HepG2 (cell line): ENCODE results near the gene TPI1. TPM values are rescaled to one million over a fixed set of nuclear protein-coding genes. Genes with fewer than 3 reads are reported as not detected.

Experiments used
- AGO2 ChIP-seq: fragments of 200-400 bp; formaldehyde crosslinking; optimal IDR thresholded peaks from 2 replicates; pipeline ENCODE3; 2017; ENCODE audit warnings: mild to moderate bottlenecking, low read depth, low read length, moderate library complexity
- AHDC1 ChIP-seq: sonication (generic); formaldehyde crosslinking; IDR thresholded peaks from 2 replicates; pipeline ENCODE4 v1.5.1; 2020; ENCODE audit warnings: mild to moderate bottlenecking, missing genetic modification reagents, borderline replicate concordance
- AHR ChIP-seq: IDR thresholded peaks from 2 replicates; pipeline ENCODE4 v1.6.1; 2018; ENCODE audit warnings: missing genetic modification reagents, missing compliant biosample characterization
- EED ChIP-seq: sonication (generic); formaldehyde crosslinking; IDR thresholded peaks from 2 replicates; pipeline ENCODE4 v1.5.0; 2020; ENCODE audit warnings: mild to moderate bottlenecking, missing genetic modification reagents
- FOXK2 ChIP-seq: fragments of 450-650 bp; IDR thresholded peaks from 2 replicates; pipeline ENCODE4 v1.6.1; 2016
- GATAD1 ChIP-seq: IDR thresholded peaks from 2 replicates; pipeline ENCODE4 v1.6.1; 2016; ENCODE audit warnings: missing genetic modification reagents, missing compliant biosample characterization
- MEF2D ChIP-seq: sonication (generic); formaldehyde crosslinking; IDR thresholded peaks from 2 replicates; pipeline ENCODE4 v1.5.1; 2020; ENCODE audit warnings: mild to moderate bottlenecking, missing genetic modification reagents
- MLX ChIP-seq: IDR thresholded peaks from 2 replicates; pipeline ENCODE4 v1.6.1; 2016
- NFRKB ChIP-seq: fragments of 450-650 bp; IDR thresholded peaks from 2 replicates; pipeline ENCODE4 v1.6.1; 2017
- NRL ChIP-seq: sonication (generic); formaldehyde crosslinking; IDR thresholded peaks from 2 replicates; pipeline ENCODE4 v1.5.0; 2020; ENCODE audit warnings: missing genetic modification reagents, mild to moderate bottlenecking, moderate library complexity, borderline replicate concordance
- SALL2 ChIP-seq: sonication (generic); formaldehyde crosslinking; IDR thresholded peaks from 2 replicates; pipeline ENCODE4 v1.8.1; 2023; ENCODE audit warnings: mild to moderate bottlenecking, missing genetic modification reagents, inconsistent platforms
- SKI ChIP-seq: fragments of 450-650 bp; IDR thresholded peaks from one replicate; pipeline ENCODE4 v1.6.1; 2018; ENCODE audit warnings: mild to moderate bottlenecking; ENCODE audit not compliant: partially characterized antibody
- SRF ChIP-seq: IDR thresholded peaks from 2 replicates; pipeline ENCODE4 v1.6.1; 2011; ENCODE audit warnings: mild to moderate bottlenecking, low read depth, low read length, moderate library complexity
- ZBTB8A ChIP-seq: sonication (generic); formaldehyde crosslinking; IDR thresholded peaks from 2 replicates; pipeline ENCODE4 v1.4.0; 2020; ENCODE audit warnings: mild to moderate bottlenecking, low read depth, missing genetic modification reagents, borderline replicate concordance
- ZNF282 ChIP-seq: fragments of 450-650 bp; IDR thresholded peaks from 2 replicates; pipeline ENCODE4 v1.6.1; 2018; ENCODE audit not compliant: partially characterized antibody
- ZNF530 ChIP-seq: sonication (generic); formaldehyde crosslinking; IDR thresholded peaks from 2 replicates; pipeline ENCODE4 v1.5.0; 2020; ENCODE audit warnings: low read depth, mild to moderate bottlenecking, missing genetic modification reagents
- ZNF572 ChIP-seq: sonication (generic); formaldehyde crosslinking; IDR thresholded peaks from 2 replicates; pipeline ENCODE4 v1.5.1; 2020; ENCODE audit warnings: mild to moderate bottlenecking, missing genetic modification reagents
- ZNF589 ChIP-seq: sonication (generic); formaldehyde crosslinking; conservative IDR thresholded peaks from 2 replicates; pipeline ENCODE4 v1.8.0; 2022; ENCODE audit warnings: mild to moderate bottlenecking, moderate library complexity, missing genetic modification reagents
- ZNF614 ChIP-seq: IDR thresholded peaks from 2 replicates; pipeline ENCODE4 v1.6.1; 2018; ENCODE audit warnings: missing biosample characterization, missing genetic modification reagents, inconsistent platforms, borderline replicate concordance
- ZNF770 ChIP-seq: sonication (generic); formaldehyde crosslinking; IDR thresholded peaks from 2 replicates; pipeline ENCODE4 v1.5.0; 2020; ENCODE audit warnings: mild to moderate bottlenecking, missing genetic modification reagents
- ZNF792 ChIP-seq: IDR thresholded peaks from 2 replicates; pipeline ENCODE4 v1.6.1; 2016
- polyA plus RNA-seq, 8 experiments: library from polyadenylated mRNA; depleted of rRNA in 3 of 8; stranded (reverse) in 7 of 8; unstranded in 1 of 8; fragments of >200 nt; fragmentation: Illumina TruSeq in 4 of 8; extraction: Trizol in 4 of 8; gene quantifications; 2 replicates each; pipeline versions ENCODE4 v1.2.1 to v1.2.3, GENCODE V29; 2011 to 2016; ENCODE audit warnings: low read depth in 4 of 8, missing spikeins in 1 of 8, mixed read lengths in 1 of 8; ENCODE audit not compliant: insufficient read depth in 1 of 8
- total RNA-seq, 5 experiments: library from RNA; depleted of rRNA; stranded (reverse); fragments of >200 nt; fragmentation: Illumina TruSeq; extraction: Trizol; gene quantifications; 2 replicates each; pipeline ENCODE4 v1.2.3, GENCODE V29; 2016; ENCODE audit warnings: low read depth in 1 of 5

The TPI1 gene
- total and polyA plus RNA-seq, 2 of the 13 experiments (the other 11 are each of a cell fraction or from before 2014, with no cell fraction given), result 945 to 2,535 TPM

- TF ChIP-seq AHDC1, result no peak
- no peak for TF ChIP-seq EED (CRISPR knock-in tag)
- TF ChIP-seq ZNF589 (CRISPR knock-in tag), result no peak; the same call in none of the 2 replicates
- peak; percentile 23; the same call in 1 of the 2 replicates for TF ChIP-seq ZBTB8A (CRISPR knock-in tag)
- TF ChIP-seq NFRKB, result no peak
- TF ChIP-seq SALL2 (CRISPR knock-in tag), result peak; percentile 54; the same call in 1 of the 2 replicates
- TF ChIP-seq MLX (CRISPR knock-in tag), result no peak
- no peak for TF ChIP-seq SRF
- peak; percentile 15 for TF ChIP-seq SKI
- TF ChIP-seq NRL (CRISPR knock-in tag), result no peak
- peak; percentile 82 for TF ChIP-seq ZNF792 (CRISPR knock-in tag)
- no peak for TF ChIP-seq FOXK2
- no peak for TF ChIP-seq ZNF530 (CRISPR knock-in tag)
- TF ChIP-seq ZNF572 (CRISPR knock-in tag), result no peak
- TF ChIP-seq MEF2D (CRISPR knock-in tag), result peak; percentile 43; the same call in 1 of the 2 replicates
- peak; percentile 88 for TF ChIP-seq AGO2
- TF ChIP-seq ZNF614 (CRISPR knock-in tag), result no peak; the same call in 1 of the 2 replicates
- TF ChIP-seq ZNF282, result no peak
- TF ChIP-seq GATAD1 (CRISPR knock-in tag), result peak; percentile 39; the same call in 1 of the 2 replicates
- TF ChIP-seq AHR, result peak; percentile 17; the same call in 1 of the 2 replicates
- peak; percentile 48 for TF ChIP-seq ZNF770 (CRISPR knock-in tag)
These were observed at the start of gene TPI1 (continued) for GRCh38 chr12:6867413-6868210.
